Small intestine (tissue), 7 donors: ENCODE data around the gene THRB. TPM values are rescaled to one million over a fixed set of nuclear protein-coding genes. Genes with fewer than 3 reads are reported as not detected.

Experiments used
- DNase-seq, 2 donors: peaks; one replicate each; pipeline versions ENCODE4 v3.0.0 to v3.0.0-alpha.2; 2013
- FAIRE-seq: peaks from 2 replicates; lab custom pipeline; 2012; peaks lifted over from hg19 to GRCh38; lab: Jason Lieb, UNC
- H3K27ac ChIP-seq, 3 donors: one replicate each; pipeline ENCODE4 v1.5.1; 2013; ENCODE audit warnings: low read length in 2 of 3, mild to moderate bottlenecking in 2 of 3, control low read depth in 1 of 3, inconsistent platforms in 1 of 3, low read depth in 1 of 3, moderate library complexity in 1 of 3
- H3K27me3 ChIP-seq, 3 donors: one replicate each; pipeline ENCODE4 v1.6.1; 2013; ENCODE audit warnings: low read length in 3 of 3, inconsistent platforms in 1 of 3; ENCODE audit not compliant: control insufficient read depth in 3 of 3, insufficient read depth in 3 of 3
- H3K36me3 ChIP-seq, 3 donors: one replicate each; pipeline ENCODE4 v1.6.1; 2013; ENCODE audit warnings: low read length in 3 of 3, inconsistent platforms in 1 of 3, low read depth in 1 of 3, mild to moderate bottlenecking in 1 of 3, moderate library complexity in 1 of 3; ENCODE audit not compliant: control insufficient read depth in 3 of 3, insufficient read depth in 2 of 3
- H3K4me1 ChIP-seq, 3 donors: one replicate each; pipeline ENCODE4 v1.6.1; 2013; ENCODE audit warnings: low read length in 2 of 3, inconsistent platforms in 1 of 3, low read depth in 1 of 3, mild to moderate bottlenecking in 1 of 3, moderate library complexity in 1 of 3; ENCODE audit not compliant: control insufficient read depth in 3 of 3, insufficient read depth in 2 of 3
- H3K4me3 ChIP-seq, 3 donors: one replicate each; pipeline ENCODE4 v1.5.1; 2013; ENCODE audit warnings: low read length in 3 of 3, control low read depth in 1 of 3, inconsistent platforms in 1 of 3, low read depth in 1 of 3, mild to moderate bottlenecking in 1 of 3, moderate library complexity in 1 of 3
- H3K9me3 ChIP-seq, 2 donors: one replicate each; pipeline ENCODE4 v1.6.1; 2013; ENCODE audit warnings: low read depth in 1 of 2, low read length in 1 of 2; ENCODE audit not compliant: control insufficient read depth in 2 of 2, insufficient read depth in 1 of 2
- WGBS, 3 donors: extraction: QIAGEN DNeasy Blood & Tissue Kit; methylation state at CpG; one replicate each; pipeline ENCODE4 v1.1.7; 2013; 5-methylcytosine and 5-hydroxymethylcytosine counted together
- polyA plus RNA-seq, 4 donors: library from polyadenylated mRNA; stranded (reverse) in 3 of 4; unstranded in 1 of 4; fragments of 200-250 nt in 3 of 4; fragments of 120-200 nt in 1 of 4; gene quantifications; one replicate each; pipeline versions ENCODE4 v1.2.1 to v1.2.3, GENCODE V29; 2013
- donor health status: healthy with polysubstance abuse.
- donor health status: control.
- donor health status: control.
- donor health status: Bipolar disorder and iron deficiency.
- donor health status: healthy.

The THRB gene
- polyA plus RNA-seq, 4 donors, result 3.2 to 46.1 (median 4.4) TPM

DNA sequence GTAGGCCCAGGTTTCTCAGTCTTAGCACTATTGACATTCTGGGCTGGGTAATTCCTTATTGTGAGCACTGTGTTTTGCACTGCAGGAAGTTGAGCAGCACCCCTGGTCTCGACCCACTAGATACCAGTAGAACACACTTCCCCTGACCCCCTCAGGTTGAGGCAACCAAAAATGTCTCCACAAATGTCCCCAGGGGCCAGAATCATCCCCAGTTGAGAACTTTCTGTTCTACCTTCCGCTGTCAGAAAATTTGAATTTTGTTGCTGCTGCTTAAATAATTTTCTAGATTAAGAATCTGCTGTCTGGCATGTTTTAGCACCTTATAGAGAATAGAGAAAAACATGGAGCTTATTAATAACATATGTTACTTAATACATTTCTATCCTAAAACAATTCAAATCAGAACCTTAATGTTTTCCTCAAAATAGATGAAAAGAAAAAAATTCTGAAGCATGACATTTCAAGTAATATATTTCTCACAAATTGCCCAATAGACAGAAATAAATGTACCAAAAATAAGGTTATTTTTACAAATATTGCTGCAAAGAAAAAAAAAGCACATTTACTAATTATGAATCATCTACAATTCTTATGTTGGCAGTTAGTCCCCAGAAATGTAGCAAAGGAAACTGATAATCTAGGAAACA, 13.2 kb upstream of the THRB start:
- Histone ChIP-seq H3K27ac (no peak overlapping the region), H3K4me3 (no peak overlapping the region), H3K36me3 (no peaks in the 10 kb centered on the region), H3K4me1 (peaks cover 0 to 28% (median 6%) of the 10 kb centered on the region in 3 donors), H3K27me3 (no peaks in the 10 kb centered on the region), H3K9me3 (no peaks in the 10 kb centered on the region)
- WGBS, 3 donors, result 75 to 78% (median 75%) methylated on average over 2 of the region's 2 CpGs
- DNase-seq, result no peak
- FAIRE-seq, result no peak

DNA sequence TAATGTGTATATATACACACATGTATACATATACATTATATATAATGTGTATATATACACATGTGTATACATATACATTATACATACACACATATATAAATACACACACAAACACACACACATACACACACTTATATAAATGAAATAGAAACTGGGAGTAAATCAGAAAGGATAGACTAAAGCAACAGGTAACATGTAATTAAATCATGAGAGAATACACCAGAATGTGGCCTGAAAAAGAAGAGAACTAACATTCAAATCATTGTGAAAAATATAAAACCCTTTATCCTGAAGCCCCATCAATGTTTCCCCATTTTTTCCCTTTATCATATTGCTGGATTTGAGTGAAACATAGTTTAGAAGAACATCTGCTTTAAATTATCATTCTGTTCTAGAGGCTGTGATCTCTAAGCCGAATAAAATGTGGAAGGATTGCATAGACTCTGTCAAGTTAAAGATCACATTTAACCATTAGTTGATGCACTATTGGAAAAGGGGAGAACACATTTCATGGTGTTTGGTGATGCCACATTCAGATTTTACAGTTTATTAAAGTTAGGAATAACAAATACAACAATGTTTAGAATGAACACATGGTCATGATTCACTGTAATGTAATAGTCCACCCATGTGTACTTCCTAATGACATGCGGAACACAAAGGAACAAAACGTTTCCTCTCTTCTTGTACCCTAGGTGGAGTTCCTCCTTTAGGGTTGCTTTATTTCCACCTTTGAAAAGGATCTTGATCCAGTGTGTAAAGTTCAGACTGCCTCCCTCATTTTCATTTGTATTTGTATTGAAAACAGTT, 12.5 kb upstream of the THRB start:
- Histone ChIP-seq H3K4me1 (peaks cover 0 to 28% (median 6%) of the 10 kb centered on the region in 3 donors), H3K36me3 (no peaks in the 10 kb centered on the region), H3K27ac (no peak overlapping the region), H3K4me3 (no peak overlapping the region), H3K27me3 (no peaks in the 10 kb centered on the region), H3K9me3 (no peaks in the 10 kb centered on the region)
- no peak for FAIRE-seq
- peak in 1 of 2 donors; percentile 24 for DNase-seq
- 72 to 74% (median 74%) methylated on average over 3 of the region's 3 CpGs for WGBS, 3 donors

DNA sequence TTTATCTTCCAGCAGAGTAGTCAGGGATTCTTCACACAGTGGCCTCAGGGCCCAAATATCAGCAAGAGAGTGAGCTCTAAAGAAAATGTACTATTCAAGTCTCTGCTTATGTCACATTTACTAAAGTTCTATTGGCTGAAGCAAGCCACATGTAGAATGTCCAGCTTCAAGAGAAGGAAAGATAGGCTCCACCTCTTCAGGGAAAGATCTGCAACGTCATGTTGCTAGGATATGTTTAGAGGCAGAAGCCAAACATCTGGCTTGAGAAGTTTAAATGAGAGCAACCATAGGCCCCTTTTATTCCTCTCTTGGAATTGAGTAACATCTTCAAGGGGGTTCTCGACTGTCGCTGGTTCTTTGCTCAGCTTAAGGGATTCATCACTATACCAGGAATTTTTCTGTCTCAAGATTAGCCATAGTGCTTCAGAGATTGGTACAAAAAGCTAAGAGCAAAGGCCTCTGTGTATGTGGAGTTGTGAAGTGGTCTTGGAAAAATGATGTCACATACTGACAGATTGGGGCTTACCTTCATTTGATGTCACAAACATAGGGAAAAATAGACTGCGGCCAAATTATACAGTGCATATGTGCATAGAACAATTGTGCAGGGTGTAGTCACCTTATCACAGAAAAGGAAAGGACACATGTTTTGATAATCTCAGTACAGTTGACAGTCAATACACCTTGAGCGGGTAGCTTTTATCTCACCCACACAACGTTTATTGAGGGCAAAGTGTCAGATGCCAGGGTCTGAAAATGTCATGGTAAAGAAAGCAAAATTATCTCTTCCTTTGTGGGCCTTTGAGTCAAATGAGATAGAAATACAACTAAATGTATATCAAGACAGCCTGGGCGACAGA, 11.3 kb upstream of the THRB start:
- peaks cover 0 to 28% (median 6%) of the 10 kb centered on the region in 3 donors for H3K4me1 ChIP-seq
- H3K9me3 ChIP-seq, result no peaks in the 10 kb centered on the region
- H3K27me3 ChIP-seq, result no peaks in the 10 kb centered on the region
- FAIRE-seq (no peak), DNase-seq (peak; percentile 81 to 87)
- H3K4me3 ChIP-seq, result no peak overlapping the region
- peak overlapping the region in 2 of 3 donors; percentile 24 to 84 for H3K27ac ChIP-seq
- H3K36me3 ChIP-seq, result no peaks in the 10 kb centered on the region
- 23 to 52% (median 33%) methylated on average over 7 of the region's 7 CpGs for WGBS, 3 donors

DNA sequence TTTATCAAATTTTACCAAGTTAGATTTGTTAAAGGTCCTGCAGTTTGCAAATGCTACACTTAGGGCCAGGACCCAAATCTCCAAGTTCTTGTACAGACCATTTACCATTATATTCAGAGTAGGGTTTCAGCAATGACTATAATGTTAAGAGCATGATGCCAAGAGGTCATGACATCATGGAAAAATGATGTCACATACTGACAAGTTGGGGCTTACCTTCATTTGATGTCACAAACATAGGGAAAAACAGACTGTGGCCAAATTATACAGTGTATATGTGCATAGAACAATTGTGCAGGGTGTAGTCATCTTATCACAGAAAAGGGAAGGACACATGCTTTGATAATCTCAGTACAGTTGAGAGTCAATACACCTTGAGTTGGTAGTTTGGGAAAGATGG, 10.1 kb upstream of the THRB start:
- Histone ChIP-seq H3K4me3 (no peak overlapping the region), H3K4me1 (peaks cover 0 to 28% (median 6%) of the 10 kb centered on the region in 3 donors), H3K27me3 (no peaks in the 10 kb centered on the region), H3K36me3 (no peaks in the 10 kb centered on the region), H3K27ac (peak overlapping the region in 1 of 3 donors; percentile 84), H3K9me3 (no peaks in the 10 kb centered on the region)
- DNase-seq (peak in 1 of 2 donors; percentile 19), FAIRE-seq (no peak)

DNA sequence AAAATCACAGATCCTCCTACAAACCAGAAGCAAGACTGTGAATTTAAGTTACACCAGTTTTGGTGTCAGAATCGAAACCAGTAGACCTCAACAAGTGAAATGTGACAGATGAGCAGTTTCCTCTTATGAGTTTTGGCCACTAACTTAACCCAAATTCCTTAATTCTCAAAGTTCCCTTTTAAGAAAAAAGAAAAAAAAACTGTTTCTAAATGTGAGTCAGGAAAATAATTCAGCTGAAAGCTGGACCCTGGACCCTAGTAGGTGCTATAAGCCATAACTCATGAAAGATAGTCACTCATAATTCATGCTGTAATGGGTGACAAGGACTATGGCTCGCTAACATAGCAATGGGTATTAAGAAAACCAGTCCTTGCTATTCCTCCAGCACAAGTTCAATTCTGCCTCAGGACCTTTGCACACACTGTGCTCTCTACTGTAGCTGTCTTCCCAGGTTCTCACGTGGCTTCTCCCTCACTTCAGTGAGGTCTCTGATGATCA, 9.0 kb upstream of the THRB start:
- WGBS, 3 donors, result 69 to 80% (median 71%) methylated on average over 3 of the region's 3 CpGs
- no peak for FAIRE-seq

DNA sequence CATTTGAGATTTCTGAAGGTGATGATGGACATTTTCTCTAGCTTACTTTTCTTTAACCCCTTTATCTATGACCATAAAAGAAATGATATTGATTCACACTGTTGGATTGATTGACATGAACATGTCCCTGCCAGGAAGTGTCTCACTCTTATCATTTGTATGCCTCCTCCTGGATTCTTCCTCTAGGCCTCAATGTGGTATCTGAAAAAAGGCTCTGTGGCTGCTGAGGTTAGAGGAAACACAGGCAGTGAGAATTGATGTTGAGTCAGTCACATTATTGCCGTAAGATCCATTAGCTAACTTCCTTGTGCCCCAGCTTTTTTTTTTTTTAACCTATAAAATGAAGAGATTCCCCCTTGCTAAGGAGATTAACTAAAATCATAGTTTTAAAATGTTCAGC, 8.0 kb upstream of the THRB start:
- FAIRE-seq (no peak), DNase-seq (peak; percentile 39 to 56)
- 15 to 32% (median 19%) methylated on average over 1 of the region's 1 CpG for WGBS, 3 donors

More for the DNA sequence above, 9.0 kb upstream of the THRB start:
- H3K4me3 ChIP-seq, result no peak overlapping the region
- H3K9me3 ChIP-seq, result no peaks in the 10 kb centered on the region
- peak; percentile 52 to 63 for DNase-seq
- peaks cover 0 to 28% (median 6%) of the 10 kb centered on the region in 3 donors for H3K4me1 ChIP-seq
- peak overlapping the region in 1 of 3 donors; percentile 84 for H3K27ac ChIP-seq
- no peaks in the 10 kb centered on the region for H3K36me3 ChIP-seq
- no peaks in the 10 kb centered on the region for H3K27me3 ChIP-seq

DNA sequence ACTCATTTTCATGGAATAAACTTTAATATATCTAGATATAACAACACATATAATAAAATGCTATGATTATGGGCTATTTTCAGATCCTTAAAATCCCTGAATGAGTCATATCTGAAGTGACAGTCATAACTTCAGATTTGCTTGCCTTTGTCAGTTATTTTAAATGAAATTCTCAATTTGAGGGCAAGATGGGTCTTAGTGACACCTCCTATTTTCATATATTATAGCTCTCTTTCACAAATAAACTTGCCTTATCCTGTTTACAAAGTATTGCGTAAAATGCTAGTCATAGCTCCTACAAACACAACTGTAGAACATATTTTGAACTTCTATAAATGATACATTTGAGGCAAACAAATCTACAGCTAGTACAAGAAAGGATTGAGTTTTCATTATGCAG, 6.2 kb upstream of the THRB start:
- H3K27ac ChIP-seq, result no peak overlapping the region
- DNase-seq, result no peak
- no peak overlapping the region for H3K4me3 ChIP-seq
- H3K36me3 ChIP-seq, result no peaks in the 10 kb centered on the region
- no peak for FAIRE-seq
- peaks cover 3 to 25% (median 6%) of the 10 kb centered on the region in 3 donors for H3K4me1 ChIP-seq
- 79 to 91% (median 82%) methylated on average over 1 of the region's 1 CpG for WGBS, 3 donors
- H3K9me3 ChIP-seq, result no peaks in the 10 kb centered on the region
- H3K27me3 ChIP-seq, result no peaks in the 10 kb centered on the region

More for the DNA sequence above, 8.0 kb upstream of the THRB start:
- Histone ChIP-seq H3K36me3 (no peaks in the 10 kb centered on the region), H3K4me3 (no peak overlapping the region), H3K4me1 (peaks cover 0 to 22% (median 6%) of the 10 kb centered on the region in 3 donors), H3K27ac (peak overlapping the region in 1 of 3 donors; percentile 84), H3K9me3 (no peaks in the 10 kb centered on the region), H3K27me3 (no peaks in the 10 kb centered on the region)

DNA sequence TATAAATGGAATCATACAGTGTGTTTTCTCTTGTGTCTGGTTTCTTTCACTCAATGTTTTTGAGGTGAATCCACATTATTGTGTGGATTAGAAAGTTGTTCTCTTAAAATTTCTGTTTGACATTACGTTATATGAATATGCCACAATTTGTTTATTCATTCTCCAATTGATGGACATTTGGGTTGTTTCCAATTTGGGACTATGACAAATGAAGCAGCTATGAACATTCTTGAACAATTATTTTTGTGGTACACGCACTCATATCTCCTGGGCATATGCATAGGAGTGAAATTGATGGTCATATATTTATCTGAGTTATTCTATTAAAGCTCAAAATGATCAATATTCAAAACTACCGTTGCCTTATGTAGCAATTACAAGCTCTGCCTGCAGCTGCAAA, 5.3 kb upstream of the THRB start:
- Histone ChIP-seq H3K27ac (no peak overlapping the region), H3K36me3 (no peaks in the 10 kb centered on the region), H3K4me3 (no peak overlapping the region), H3K27me3 (peaks cover 0 to 2% (median 0%) of the 10 kb centered on the region in 3 donors), H3K4me1 (peaks cover 1 to 18% (median 3%) of the 10 kb centered on the region in 3 donors), H3K9me3 (no peaks in the 10 kb centered on the region)
- FAIRE-seq, result no peak
- no peak for DNase-seq
- WGBS, 3 donors, result 85 to 92% (median 89%) methylated on average over 3 of the region's 3 CpGs
